GM23338 (cell line): ENCODE measurements around the gene TBC1D9.

Source experiments
- EZH2 ChIP-seq: fragments of 200-600 bp; sonication (generic); IDR thresholded peaks from one replicate; pipeline ENCODE4 v1.8.0; 2017; ENCODE audit warnings: antibody characterized with exemption, mild to moderate bottlenecking, low read depth; ENCODE audit not compliant: unreplicated experiment
- EZH2phosphoT487 ChIP-seq: fragments of 200-600 bp; sonication (generic); IDR thresholded peaks from one replicate; pipeline ENCODE4 v1.8.1; 2018; ENCODE audit warnings: antibody characterized with exemption; ENCODE audit not compliant: unreplicated experiment
- JUNB ChIP-seq: IDR thresholded peaks from one replicate; pipeline ENCODE4 v1.6.1; 2016; ENCODE audit warnings: antibody characterized with exemption; ENCODE audit not compliant: unreplicated experiment
- POLR2AphosphoS5 ChIP-seq: IDR thresholded peaks from 2 replicates; pipeline ENCODE4 v1.6.1; 2016; ENCODE audit warnings: antibody characterized with exemption, low read depth
- TF ChIP-seq, protein P1 (sequence below), 2 experiments: fragments of 200-600 bp in 1 of 2; sonication (generic) in 1 of 2; conservative IDR thresholded peaks; 2 replicates each; pipeline versions ENCODE4 v1.5.1 to v1.6.1; 2016 to 2017; ENCODE audit warnings: antibody characterized with exemption in 2 of 2, low read depth in 2 of 2, mild to moderate bottlenecking in 2 of 2, moderate library complexity in 1 of 2

DNA sequence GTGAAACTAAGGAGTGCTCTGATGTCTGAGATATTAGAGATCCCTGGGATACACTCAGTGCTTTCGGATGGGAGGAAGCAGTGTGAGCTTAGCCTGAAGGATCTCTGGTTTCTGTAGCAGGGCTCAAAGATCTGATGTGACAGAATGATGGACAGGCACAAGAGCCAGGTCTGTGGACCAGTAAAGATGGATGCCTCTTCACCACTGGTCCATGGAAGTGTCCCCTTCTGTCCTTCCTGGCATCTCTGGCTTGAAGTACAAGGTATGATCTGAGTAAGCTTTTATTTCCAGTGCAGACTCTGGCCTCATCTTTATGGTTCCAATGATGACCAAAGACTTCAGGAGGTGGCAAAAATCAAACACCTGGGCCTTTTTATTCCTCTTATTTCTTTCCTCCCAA is 88.1 kb downstream of the TBC1D9 start:
- TF ChIP-seq, protein P1, sequence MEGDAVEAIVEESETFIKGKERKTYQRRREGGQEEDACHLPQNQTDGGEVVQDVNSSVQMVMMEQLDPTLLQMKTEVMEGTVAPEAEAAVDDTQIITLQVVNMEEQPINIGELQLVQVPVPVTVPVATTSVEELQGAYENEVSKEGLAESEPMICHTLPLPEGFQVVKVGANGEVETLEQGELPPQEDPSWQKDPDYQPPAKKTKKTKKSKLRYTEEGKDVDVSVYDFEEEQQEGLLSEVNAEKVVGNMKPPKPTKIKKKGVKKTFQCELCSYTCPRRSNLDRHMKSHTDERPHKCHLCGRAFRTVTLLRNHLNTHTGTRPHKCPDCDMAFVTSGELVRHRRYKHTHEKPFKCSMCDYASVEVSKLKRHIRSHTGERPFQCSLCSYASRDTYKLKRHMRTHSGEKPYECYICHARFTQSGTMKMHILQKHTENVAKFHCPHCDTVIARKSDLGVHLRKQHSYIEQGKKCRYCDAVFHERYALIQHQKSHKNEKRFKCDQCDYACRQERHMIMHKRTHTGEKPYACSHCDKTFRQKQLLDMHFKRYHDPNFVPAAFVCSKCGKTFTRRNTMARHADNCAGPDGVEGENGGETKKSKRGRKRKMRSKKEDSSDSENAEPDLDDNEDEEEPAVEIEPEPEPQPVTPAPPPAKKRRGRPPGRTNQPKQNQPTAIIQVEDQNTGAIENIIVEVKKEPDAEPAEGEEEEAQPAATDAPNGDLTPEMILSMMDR (conservative IDR thresholded peaks at IDR 0.05; ENCODE audit: low read depth in 2 of 2) = no peak
- no peak for TF ChIP-seq JUNB
- no peak for TF ChIP-seq POLR2AphosphoS5
- TF ChIP-seq EZH2 = no peak
- TF ChIP-seq EZH2phosphoT487 = no peak
